DOHH2 (cell line): Measurements from ENCODE around the gene ZNF76.

Experiments used
- H3F3A ChIP-seq: fragments of 200-600 bp; sonication (generic), shearing (Covaris generic); 2 replicates; pipeline ENCODE4 v1.6.0; 2016; ENCODE audit warnings: antibody characterized with exemption, mild to moderate bottlenecking; ENCODE audit not compliant: control insufficient read depth, insufficient read depth
- H3K27ac ChIP-seq: fragments of 200-600 bp; sonication (generic); 2 replicates; pipeline ENCODE4 v1.5.1; 2014; ENCODE audit warnings: low read depth, mild to moderate bottlenecking, low read length, moderate library complexity
- H3K27me3 ChIP-seq: fragments of 200-600 bp; sonication (generic); 2 replicates; pipeline ENCODE4 v1.6.1; 2014; ENCODE audit warnings: mild to moderate bottlenecking, low read length, mixed read lengths; ENCODE audit not compliant: control insufficient read depth
- H3K36me3 ChIP-seq: fragments of 200-600 bp; sonication (generic); 2 replicates; pipeline ENCODE4 v1.6.1; 2014; ENCODE audit warnings: mild to moderate bottlenecking, low read length, moderate library complexity, mixed read lengths; ENCODE audit not compliant: control insufficient read depth
- H3K4me1 ChIP-seq: fragments of 200-600 bp; sonication (generic); 2 replicates; pipeline ENCODE4 v1.6.1; 2014; ENCODE audit warnings: mild to moderate bottlenecking, low read length, mixed read lengths; ENCODE audit not compliant: control insufficient read depth
- H3K4me2 ChIP-seq: fragments of 200-600 bp; sonication (generic); 2 replicates; pipeline ENCODE4 v1.6.0; 2014; ENCODE audit warnings: mild to moderate bottlenecking, low read length, moderate library complexity
- H3K4me3 ChIP-seq: fragments of 200-600 bp; sonication (generic); 2 replicates; pipeline ENCODE4 v1.5.1; 2014; ENCODE audit warnings: mild to moderate bottlenecking, low read length, mixed read lengths
- H3K79me2 ChIP-seq: fragments of 200-600 bp; sonication (generic); 2 replicates; pipeline ENCODE4 v1.6.1; 2014; ENCODE audit warnings: mild to moderate bottlenecking, low read length, mixed read lengths; ENCODE audit not compliant: control insufficient read depth
- H3K9me2 ChIP-seq: fragments of 200-600 bp; sonication (generic); replicated peaks from 2 replicates; pipeline ENCODE4 v1.6.1; 2014; ENCODE audit warnings: mild to moderate bottlenecking, low read length, mixed read lengths; ENCODE audit not compliant: control insufficient read depth
- H3K9me3 ChIP-seq: fragments of 200-600 bp; sonication (generic); 2 replicates; pipeline ENCODE4 v1.6.1; 2014; ENCODE audit warnings: antibody characterized with exemption, low read length, mixed read lengths; ENCODE audit not compliant: control insufficient read depth, insufficient read depth
- H4K20me1 ChIP-seq: fragments of 200-600 bp; sonication (generic); 2 replicates; pipeline ENCODE4 v1.6.0; 2014; ENCODE audit warnings: low read depth, mild to moderate bottlenecking, antibody characterized with exemption, low read length, moderate library complexity; ENCODE audit not compliant: control insufficient read depth, insufficient read depth
- CTCF ChIP-seq: fragments of 200-600 bp; sonication (generic); IDR thresholded peaks from one replicate; pipeline ENCODE4 v1.5.1; 2014; ENCODE audit warnings: antibody characterized with exemption, mild to moderate bottlenecking, low read depth, low read length; ENCODE audit not compliant: poor library complexity, severe bottlenecking
- EZH2phosphoT487 ChIP-seq: fragments of 200-600 bp; sonication (generic); IDR thresholded peaks from 2 replicates; pipeline ENCODE4 v1.6.1; 2017; ENCODE audit warnings: borderline replicate concordance, mild to moderate bottlenecking, antibody characterized with exemption, low read length, moderate library complexity, mixed read lengths

ZNF76 gene

GRCh38 chr6:35243386-35243958 is 16.1 kb upstream of the ZNF76 start:
- H4K20me1 ChIP-seq: peaks cover 8% of the 10 kb centered on the region; the same call in 1 of the 2 replicates
- TF ChIP-seq EZH2phosphoT487 (no peak), CTCF (no peak)
- H3K9me3 ChIP-seq: no peaks in the 10 kb centered on the region
- H3K9me2 ChIP-seq: no peaks in the 10 kb centered on the region
- H3K36me3 ChIP-seq: no peaks in the 10 kb centered on the region
- H3K27ac ChIP-seq: no peak overlapping the region
- H3K79me2 ChIP-seq: no peaks in the 10 kb centered on the region
- H3K27me3 ChIP-seq: no peaks in the 10 kb centered on the region
- H3F3A ChIP-seq: no peaks in the 10 kb centered on the region
- H3K4me2 ChIP-seq: no peak overlapping the region
- H3K4me3 ChIP-seq: no peak overlapping the region
- no peaks in the 10 kb centered on the region for H3K4me1 ChIP-seq

- Histone ChIP-seq H3K36me3 (no peaks in the 10 kb centered on the region), H3K9me2 (no peaks in the 10 kb centered on the region), H3K79me2 (peaks cover 4% of the 10 kb centered on the region; the same call in 1 of the 2 replicates), H3K4me2 (no peak overlapping the region), H3K27me3 (no peaks in the 10 kb centered on the region), H3K4me3 (no peak overlapping the region), H3K27ac (no peak overlapping the region), H3K4me1 (no peaks in the 10 kb centered on the region), H3K9me3 (no peaks in the 10 kb centered on the region), H4K20me1 (peaks cover 8% of the 10 kb centered on the region; the same call in 1 of the 2 replicates), H3F3A (no peaks in the 10 kb centered on the region)
- TF ChIP-seq CTCF (no peak), EZH2phosphoT487 (no peak)
Observed at GRCh38 chr6:35244551-35244950, 15.0 kb upstream of the ZNF76 start.

GRCh38 chr6:35247642-35248231 is 11.8 kb upstream of the ZNF76 start:
- TF ChIP-seq CTCF: no peak
- TF ChIP-seq EZH2phosphoT487: no peak
- peaks cover 13% of the 10 kb centered on the region for H3K79me2 ChIP-seq
- no peaks in the 10 kb centered on the region for H3K9me3 ChIP-seq
- no peaks in the 10 kb centered on the region for H3K27me3 ChIP-seq
- H3K4me3 ChIP-seq: no peak overlapping the region
- no peaks in the 10 kb centered on the region for H3K36me3 ChIP-seq
- no peaks in the 10 kb centered on the region for H3F3A ChIP-seq
- no peak overlapping the region for H3K27ac ChIP-seq
- H3K4me1 ChIP-seq: no peaks in the 10 kb centered on the region
- H3K4me2 ChIP-seq: no peak overlapping the region
- H3K9me2 ChIP-seq: no peaks in the 10 kb centered on the region
- H4K20me1 ChIP-seq: peaks cover 2% of the 10 kb centered on the region; the same call in 1 of the 2 replicates
